Endothelial cell of umbilical vein (primary cell): Measurements from ENCODE around the gene FHOD3. TPM values are rescaled to one million over a fixed set of nuclear protein-coding genes. Genes with fewer than 3 reads are reported as not detected.

Source experiments
- BruUV-seq: library from RNA; stranded (reverse); fragments of 400-500 nt; replicated peaks from 2 replicates; lab custom pipeline; 2021; lab: Mats Ljungman, UMichigan
- CTCF ChIA-PET: fragments of 300-600, 350-600 bp; sonication (Branson Sonifier 250); formaldehyde crosslinking; loops from one replicate; lab custom pipeline; 2021; ENCODE audit warnings: antibody characterized with exemption, inconsistent platforms; lab: Charles Lee
- POLR2A ChIA-PET: fragments of 300-600, 350-600 bp; sonication (Branson Sonifier 250); formaldehyde crosslinking; loops from one replicate; lab custom pipeline; 2021; ENCODE audit warnings: antibody characterized with exemption, inconsistent platforms; lab: Charles Lee
- DNase-seq: peaks from one replicate; pipeline ENCODE4 v3.0.0-alpha.2; 2011; ENCODE audit warnings: low read depth, low spot score
- FAIRE-seq: peaks from 2 replicates; lab custom pipeline; 2011; peaks lifted over from hg19 to GRCh38; lab: Jason Lieb, UNC
- H2AFZ ChIP-seq: 2 replicates; pipeline ENCODE4 v1.6.0; 2012; ENCODE audit warnings: low read depth, low read length, control low read depth, inconsistent platforms
- H3K27ac ChIP-seq: 2 replicates; pipeline ENCODE4 v1.5.1; 2011; ENCODE audit warnings: low read depth, mild to moderate bottlenecking, control low read depth, low read length, moderate library complexity; ENCODE audit not compliant: insufficient read depth
- H3K27me3 ChIP-seq, 2 experiments: 2 replicates each; pipeline versions ENCODE4 v1.6.0 to v1.6.1; 2011; ENCODE audit warnings: low read length in 2 of 2, mixed read lengths in 1 of 2; ENCODE audit not compliant: control insufficient read depth in 2 of 2, insufficient read depth in 2 of 2
- H3K36me3 ChIP-seq, 2 experiments: 2 replicates in 1 of 2; 3 replicates in 1 of 2; pipeline ENCODE4 v1.5.1; 2011; ENCODE audit warnings: low read length in 2 of 2, mild to moderate bottlenecking in 1 of 2, moderate library complexity in 1 of 2; ENCODE audit not compliant: control insufficient read depth in 2 of 2, insufficient read depth in 2 of 2; ENCODE audit errors: extremely low read depth in 1 of 2
- H3K4me1 ChIP-seq: 3 replicates; pipeline ENCODE4 v1.5.1; 2011; ENCODE audit warnings: mild to moderate bottlenecking, low read length; ENCODE audit not compliant: control insufficient read depth, insufficient read depth; ENCODE audit errors: extremely low read depth
- H3K4me2 ChIP-seq: 2 replicates; pipeline ENCODE4 v1.6.1; 2011; ENCODE audit warnings: low read length, control low read depth, mixed read lengths; ENCODE audit not compliant: insufficient read depth
- H3K4me3 ChIP-seq, 3 experiments: fragments of 200-600 bp in 1 of 3; sonication (generic), shearing (Covaris generic) in 1 of 3; replicated peaks in 1 of 3; 2 replicates each; pipeline ENCODE4 v1.5.1; 2011 to 2016; ENCODE audit warnings: control low read depth in 3 of 3, low read length in 3 of 3, mild to moderate bottlenecking in 2 of 3, inconsistent platforms in 1 of 3, low read depth in 1 of 3, moderate library complexity in 1 of 3; ENCODE audit not compliant: insufficient read depth in 1 of 3
- H3K79me2 ChIP-seq: 2 replicates; pipeline ENCODE4 v1.6.0; 2012; ENCODE audit warnings: low read length, inconsistent platforms; ENCODE audit not compliant: control insufficient read depth, insufficient read depth
- H3K9ac ChIP-seq: replicated peaks from 2 replicates; pipeline ENCODE3; 2011; ENCODE audit warnings: low read length, control low read depth; ENCODE audit not compliant: insufficient read depth; ENCODE audit errors: extremely low read depth
- H3K9me1 ChIP-seq: replicated peaks from 3 replicates; pipeline ENCODE4 v1.6.0; 2011; ENCODE audit warnings: mild to moderate bottlenecking, low read length; ENCODE audit not compliant: control insufficient read depth, insufficient read depth; ENCODE audit errors: extremely low read depth
- H3K9me3 ChIP-seq: replicated peaks from 2 replicates; pipeline ENCODE4 v1.5.1; 2012; ENCODE audit warnings: low read length, inconsistent platforms; ENCODE audit not compliant: control insufficient read depth, insufficient read depth
- H4K20me1 ChIP-seq: replicated peaks from 2 replicates; pipeline ENCODE3; 2011; ENCODE audit warnings: mild to moderate bottlenecking, low read length; ENCODE audit not compliant: control insufficient read depth, insufficient read depth; ENCODE audit errors: extremely low read depth
- EZH2 ChIP-seq: IDR thresholded peaks from 2 replicates; pipeline ENCODE4 v1.6.1; 2012; ENCODE audit warnings: borderline replicate concordance, low read depth, mild to moderate bottlenecking, moderate library complexity, low read length, inconsistent platforms; ENCODE audit not compliant: severe bottlenecking
- FOS ChIP-seq: IDR thresholded peaks from 2 replicates; pipeline ENCODE4 v1.6.1; 2011; ENCODE audit warnings: mild to moderate bottlenecking, low read length, moderate library complexity, borderline replicate concordance; ENCODE audit not compliant: insufficient read depth
- GATA2 ChIP-seq: IDR thresholded peaks from 2 replicates; pipeline ENCODE4 v1.7.0; 2011; ENCODE audit warnings: low read depth, mild to moderate bottlenecking, moderate library complexity, mixed read lengths, low read length; ENCODE audit not compliant: insufficient read length, insufficient read depth
- JUN ChIP-seq: IDR thresholded peaks from 2 replicates; pipeline ENCODE4 v1.6.1; 2011; ENCODE audit warnings: borderline replicate concordance, low read depth; ENCODE audit not compliant: insufficient read length, insufficient read depth
- MYC ChIP-seq: IDR thresholded peaks from one replicate; pipeline ENCODE4 v1.6.1; 2011; ENCODE audit warnings: mild to moderate bottlenecking, low read depth, low read length
- POLR2A ChIP-seq: IDR thresholded peaks from 2 replicates; pipeline ENCODE4 v1.6.1; 2012; ENCODE audit warnings: low read depth, mild to moderate bottlenecking, control low read depth, low read length
- POLR2AphosphoS5 ChIP-seq: IDR thresholded peaks from 2 replicates; pipeline ENCODE4 v1.6.1; 2012; ENCODE audit warnings: low read depth, mild to moderate bottlenecking, control low read depth, low read length, moderate library complexity; ENCODE audit not compliant: insufficient read depth
- dilution Hi-C: fragments of 300-500 bp; cut with MboI; formaldehyde crosslinking; loops from one replicate; pipeline ENCODE4 v1.15.0; 2019; ENCODE audit warnings: low sequenced_read_pairs; ENCODE audit not compliant: extremely low pct_ligation_motif_present
- intact Hi-C: fragments of 100-400 bp; cut with micrococcal nuclease; formaldehyde crosslinking; loops from one replicate; pipeline ENCODE4 v1.10.0; 2022
- polyA plus RNA-seq, 4 experiments: library from polyadenylated mRNA; depleted of rRNA in 3 of 4; stranded (reverse) in 3 of 4; unstranded in 1 of 4; fragments of >200 nt; gene quantifications; 2 replicates each; pipeline versions ENCODE4 v1.2.1 to v1.2.3, GENCODE V29; 2011 to 2012; ENCODE audit warnings: missing spikeins in 1 of 4
- total RNA-seq: library from RNA; stranded (reverse); gene quantifications from 2 replicates; pipeline ENCODE4 v1.2.3, GENCODE V29; 2021
- TF ChIP-seq, protein P1 (sequence below): IDR thresholded peaks from 2 replicates; pipeline ENCODE4 v1.6.1; 2011; ENCODE audit not compliant: insufficient read depth, insufficient read length
- TF ChIP-seq, protein P2 (sequence below), 2 donors: IDR thresholded peaks; 1 replicate in 1 of 2; 2 replicates in 1 of 2; pipeline ENCODE4 v1.5.1; 2011; ENCODE audit warnings: low read length in 2 of 2, mild to moderate bottlenecking in 2 of 2, moderate library complexity in 2 of 2, control low read depth in 1 of 2, inconsistent platforms in 1 of 2, low read depth in 1 of 2; ENCODE audit not compliant: insufficient read depth in 1 of 2; ENCODE audit errors: extremely low read depth in 1 of 2

The FHOD3 gene
- total and polyA plus RNA-seq, 2 donors (not counting 3 experiments of a cell fraction or from before 2014, with no cell fraction given): 0.06 to 1.5 TPM

DNA sequence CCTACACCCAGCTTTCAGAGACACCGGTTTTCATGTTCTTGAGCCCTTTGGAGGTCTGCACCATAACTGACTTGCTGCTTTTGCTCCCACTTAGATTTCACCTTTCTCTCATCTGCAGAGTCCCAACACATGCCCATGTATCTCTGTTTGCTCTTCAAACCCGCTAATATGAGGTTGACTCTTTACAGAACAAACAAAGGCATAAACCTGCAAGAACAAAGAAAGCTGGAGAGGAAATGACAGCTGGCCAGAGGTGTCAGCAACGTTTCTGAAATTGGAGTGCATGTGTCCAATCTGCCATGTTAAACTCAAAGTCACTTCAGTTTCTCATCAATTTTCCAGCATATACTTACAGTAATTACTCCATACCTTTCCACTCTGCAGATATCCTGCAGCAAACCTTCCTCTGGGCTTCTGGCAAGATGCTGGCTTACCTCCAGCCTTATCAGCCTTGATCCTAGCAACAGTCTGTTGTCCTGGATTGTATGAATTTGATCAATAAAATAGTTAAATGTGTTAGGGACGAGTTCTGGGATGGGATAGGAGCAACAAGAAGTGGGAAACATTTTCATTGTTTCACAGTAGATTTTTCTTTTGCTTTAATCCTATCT lies 157.4 kb downstream of the FHOD3 start:
- no TSS peak for BruUV-seq
- H4K20me1 ChIP-seq: no peaks in the 10 kb centered on the region
- DNase-seq (no peak), FAIRE-seq (no peak)
- H3K9me3 ChIP-seq: no peaks in the 10 kb centered on the region
- no peak overlapping the region for H3K27ac ChIP-seq
- dilution Hi-C loops (no loop called here), intact Hi-C loops (no loop called here)
- H3K4me2 ChIP-seq: no peak overlapping the region
- no peaks in the 10 kb centered on the region for H3K4me1 ChIP-seq
- TF ChIP-seq GATA2: no peak
- TF ChIP-seq FOS: no peak
- TF ChIP-seq MYC: no peak
- TF ChIP-seq EZH2: no peak
- no peak for TF ChIP-seq POLR2A
- no peak for TF ChIP-seq POLR2AphosphoS5
- TF ChIP-seq, protein P1, sequence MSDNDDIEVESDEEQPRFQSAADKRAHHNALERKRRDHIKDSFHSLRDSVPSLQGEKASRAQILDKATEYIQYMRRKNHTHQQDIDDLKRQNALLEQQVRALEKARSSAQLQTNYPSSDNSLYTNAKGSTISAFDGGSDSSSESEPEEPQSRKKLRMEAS: no peak
- no peak for TF ChIP-seq JUN
- TF ChIP-seq, protein P2, sequence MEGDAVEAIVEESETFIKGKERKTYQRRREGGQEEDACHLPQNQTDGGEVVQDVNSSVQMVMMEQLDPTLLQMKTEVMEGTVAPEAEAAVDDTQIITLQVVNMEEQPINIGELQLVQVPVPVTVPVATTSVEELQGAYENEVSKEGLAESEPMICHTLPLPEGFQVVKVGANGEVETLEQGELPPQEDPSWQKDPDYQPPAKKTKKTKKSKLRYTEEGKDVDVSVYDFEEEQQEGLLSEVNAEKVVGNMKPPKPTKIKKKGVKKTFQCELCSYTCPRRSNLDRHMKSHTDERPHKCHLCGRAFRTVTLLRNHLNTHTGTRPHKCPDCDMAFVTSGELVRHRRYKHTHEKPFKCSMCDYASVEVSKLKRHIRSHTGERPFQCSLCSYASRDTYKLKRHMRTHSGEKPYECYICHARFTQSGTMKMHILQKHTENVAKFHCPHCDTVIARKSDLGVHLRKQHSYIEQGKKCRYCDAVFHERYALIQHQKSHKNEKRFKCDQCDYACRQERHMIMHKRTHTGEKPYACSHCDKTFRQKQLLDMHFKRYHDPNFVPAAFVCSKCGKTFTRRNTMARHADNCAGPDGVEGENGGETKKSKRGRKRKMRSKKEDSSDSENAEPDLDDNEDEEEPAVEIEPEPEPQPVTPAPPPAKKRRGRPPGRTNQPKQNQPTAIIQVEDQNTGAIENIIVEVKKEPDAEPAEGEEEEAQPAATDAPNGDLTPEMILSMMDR (IDR thresholded peaks at IDR 0.05; ENCODE audit: extremely low read depth in 1 of 2, insufficient read depth in 1 of 2, low read depth in 1 of 2, low read length in 2 of 2): no peak
- H3K27me3 ChIP-seq: no peaks in the 10 kb centered on the region
- CTCF ChIA-PET: no interaction called here
- no peaks in the 10 kb centered on the region for H3K36me3 ChIP-seq
- H3K4me3 ChIP-seq: no peak overlapping the region
- no peak overlapping the region for H2AFZ ChIP-seq
- POLR2A ChIA-PET: no interaction called here
- H3K9me1 ChIP-seq: no peaks in the 10 kb centered on the region
- H3K9ac ChIP-seq: no peak overlapping the region
- H3K79me2 ChIP-seq: no peaks in the 10 kb centered on the region
